Stimulated activated CD4-positive, alpha-beta T cell treated with anti-CD3 and anti-CD28 coated beads, TNF-alpha, amount 100 ng/mL, for 4 hours (primary cell): ENCODE measurements around the gene KIFC3.

ENCODE experiments used
- DNase-seq, 3 experiments: peaks; one replicate each; pipeline ENCODE4 v3.0.0-alpha.2; 2020; ENCODE audit warnings: low read depth in 3 of 3

The KIFC3 gene

DNA sequence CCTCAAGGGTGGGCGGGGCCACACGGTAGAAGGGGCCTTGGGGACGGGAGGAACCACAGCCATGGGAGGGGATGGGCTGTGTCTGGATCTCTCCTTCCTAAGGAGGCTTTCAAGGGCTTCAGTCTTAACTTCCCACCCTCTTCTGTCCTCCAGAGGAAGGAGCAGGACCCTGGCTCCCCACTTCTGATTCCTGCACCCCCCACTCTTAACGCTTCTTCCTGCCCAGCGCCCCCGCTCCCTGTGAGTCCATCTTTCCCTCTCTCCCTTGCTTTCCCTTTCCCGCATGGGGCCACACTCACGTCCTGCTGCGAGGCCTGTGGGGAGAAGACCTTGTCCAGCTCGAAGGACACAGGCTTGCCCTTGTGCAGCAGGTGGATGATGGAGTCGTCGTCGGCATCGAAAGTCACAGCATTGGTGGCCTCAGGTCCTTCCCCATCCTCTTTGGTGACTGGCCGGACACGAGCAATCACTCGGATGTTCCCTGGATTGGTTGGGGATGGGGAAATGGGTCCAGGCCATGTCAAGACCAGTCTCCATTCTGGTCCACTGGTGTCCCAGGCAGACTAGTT lies 37.0 kb downstream of the KIFC3 start:
- no peak for DNase-seq

DNA sequence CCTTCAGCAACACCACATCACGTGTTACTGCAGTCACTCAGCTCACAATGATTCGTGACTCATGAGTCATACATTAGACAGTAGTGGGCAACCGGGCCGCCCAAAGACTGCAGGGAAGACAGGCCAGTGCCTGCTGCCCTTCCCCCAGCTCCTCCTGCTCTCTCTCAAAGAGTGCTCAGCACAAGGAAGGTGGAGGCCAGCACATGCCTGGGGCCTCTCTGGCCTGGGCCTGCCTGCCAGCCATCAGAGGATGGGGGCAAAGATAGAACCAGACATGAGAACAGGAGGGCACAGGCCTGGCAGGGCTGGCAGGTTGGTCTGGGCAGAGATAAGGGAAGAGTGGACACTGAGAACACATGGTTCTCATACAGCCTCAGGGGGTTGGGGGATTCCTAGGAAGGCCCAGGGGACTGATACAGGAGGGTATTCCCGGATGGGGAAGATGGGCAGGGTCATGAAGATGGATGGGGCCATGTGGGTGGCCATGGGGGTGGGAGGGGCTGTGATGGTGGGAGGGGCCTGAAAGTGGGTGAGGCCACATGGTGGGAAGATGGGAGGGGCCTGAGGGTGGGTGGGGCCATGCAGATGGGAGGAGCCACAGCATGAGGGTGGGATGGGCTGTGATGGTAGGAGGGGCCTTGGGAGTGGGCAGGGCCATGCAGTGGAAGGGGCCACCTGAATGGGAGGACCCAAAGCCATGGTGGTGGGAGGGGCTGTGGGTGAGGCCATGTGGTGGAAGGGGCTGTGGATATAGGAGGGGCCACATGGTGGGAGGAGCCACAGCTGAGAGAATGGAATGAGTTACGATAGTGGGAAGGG lies 37.7 kb downstream of the KIFC3 start:
- DNase-seq = no peak

DNA sequence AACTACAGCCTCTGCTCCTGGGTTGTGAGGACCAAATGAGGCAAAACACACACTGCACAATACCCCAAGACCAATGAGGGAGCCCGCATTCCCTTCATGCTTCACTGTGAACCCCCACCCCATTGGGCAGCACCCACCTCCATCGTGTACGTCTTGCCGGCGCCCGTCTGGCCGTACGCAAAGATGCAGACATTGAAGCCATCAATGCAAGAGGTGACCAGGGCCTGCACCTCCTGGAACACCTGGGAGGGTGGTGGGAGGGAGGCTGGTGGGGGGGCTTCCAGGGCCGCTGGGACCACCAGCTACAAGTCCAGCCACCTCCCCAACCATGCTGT lies 38.3 kb downstream of the KIFC3 start:
- no peak for DNase-seq

DNA sequence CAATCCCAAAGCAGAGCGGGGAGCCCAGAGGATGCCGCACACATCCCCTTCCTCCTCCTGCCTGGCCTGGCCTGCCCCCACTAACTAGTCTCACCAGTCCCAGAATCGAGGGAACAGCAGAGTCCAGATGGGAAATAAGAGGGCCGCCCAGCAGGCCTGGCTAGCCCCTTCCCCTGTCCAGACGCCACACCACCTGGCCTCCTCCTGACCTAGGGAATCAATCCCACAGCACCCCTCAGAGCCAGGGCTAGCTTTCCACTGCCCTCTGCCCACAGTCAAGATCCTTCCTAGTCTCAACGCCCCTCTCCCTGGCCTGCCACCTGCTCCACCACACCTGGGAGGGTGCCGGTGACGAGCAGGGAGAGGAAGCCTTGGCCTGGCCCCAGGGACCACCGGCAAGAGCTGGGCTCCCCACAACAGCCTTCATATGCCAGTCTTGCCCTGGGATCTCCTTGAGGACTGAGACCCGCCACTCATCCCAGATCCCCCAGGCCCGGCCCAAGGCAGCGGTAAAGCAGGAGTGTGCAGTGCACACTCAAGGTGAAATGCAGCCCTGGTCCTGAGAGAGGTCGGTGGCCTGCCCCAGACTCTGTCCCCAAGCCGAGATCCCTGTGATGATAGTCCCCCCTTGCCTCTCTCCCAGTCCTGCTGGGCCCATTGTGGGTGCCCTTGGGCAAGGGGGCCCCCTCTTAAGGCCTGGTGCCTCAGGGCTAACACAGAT lies 38.8 kb downstream of the KIFC3 start:
- no peak for DNase-seq

DNA sequence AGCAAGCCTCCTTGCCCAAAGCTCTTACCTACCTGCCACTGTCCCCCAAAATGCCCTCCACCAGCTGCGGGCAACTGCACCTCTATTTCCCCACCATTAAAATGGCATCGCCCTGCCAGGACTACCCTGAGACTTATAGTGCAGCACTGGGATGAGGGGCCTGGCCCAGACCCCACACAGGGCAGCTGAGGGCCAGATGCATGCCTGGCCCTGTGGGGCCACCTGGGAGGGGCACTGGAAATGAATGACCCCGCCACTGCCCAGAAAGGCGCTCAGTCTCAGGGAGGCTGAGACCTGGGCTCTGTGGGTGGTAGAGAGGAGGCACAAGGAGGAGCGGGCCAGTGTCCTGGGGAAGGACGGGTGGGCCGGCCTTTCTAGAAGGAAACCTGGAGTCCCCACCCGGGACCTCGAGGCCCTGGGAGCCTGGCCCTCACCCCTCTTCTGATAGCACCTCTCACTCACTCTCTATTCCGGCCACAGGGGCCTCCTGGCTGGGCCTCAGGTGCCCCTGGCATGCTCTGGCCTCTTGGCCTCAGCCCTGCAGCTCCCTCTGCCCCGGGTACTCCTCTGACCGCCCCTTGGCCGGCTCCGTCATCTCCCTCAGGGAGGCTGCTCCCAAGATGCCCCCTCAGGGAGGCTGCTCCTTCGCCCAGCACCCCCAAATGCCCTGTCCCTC lies 39.8 kb downstream of the KIFC3 start:
- no peak for DNase-seq

DNA sequence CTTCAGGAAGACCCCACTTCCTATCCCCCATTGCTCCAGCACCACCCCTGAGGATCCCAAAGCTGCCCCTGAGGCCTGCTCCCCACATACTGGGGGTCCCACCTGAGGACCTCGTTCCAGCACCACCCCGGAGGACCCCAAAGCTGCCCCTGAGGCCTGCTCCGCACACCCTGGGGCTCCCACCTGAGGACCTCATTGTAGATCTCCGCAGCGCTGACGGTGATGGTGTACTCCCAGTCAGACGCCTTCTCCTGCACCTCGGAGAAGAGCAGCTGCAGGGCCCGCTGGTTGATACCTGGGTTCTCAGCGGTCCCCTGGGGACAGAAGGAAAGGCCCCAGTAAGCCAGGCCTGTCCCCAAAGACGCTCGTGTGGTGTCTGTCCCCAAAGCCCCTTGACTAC lies 40.3 kb downstream of the KIFC3 start:
- no peak for DNase-seq

DNA sequence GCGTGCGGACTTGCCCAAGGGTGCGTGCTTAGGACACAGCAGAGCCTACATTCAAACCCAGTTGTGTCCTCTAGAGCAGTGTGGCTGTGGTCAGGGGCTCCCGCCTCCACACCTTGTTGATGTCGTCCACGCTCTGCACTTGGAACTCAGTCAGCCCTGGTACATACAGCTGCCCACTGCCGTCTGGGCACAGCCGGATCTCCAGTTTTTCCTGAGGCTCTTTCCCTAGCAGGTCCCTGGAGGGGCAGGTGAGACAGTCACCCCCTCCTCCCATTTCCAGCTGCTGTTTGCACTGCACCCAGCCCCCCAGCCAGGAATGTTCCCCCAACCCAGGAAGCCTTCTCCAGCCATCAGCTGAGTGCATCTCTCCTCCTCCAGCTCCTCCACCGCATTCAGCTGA lies 41.0 kb downstream of the KIFC3 start:
- no peak for DNase-seq

DNA sequence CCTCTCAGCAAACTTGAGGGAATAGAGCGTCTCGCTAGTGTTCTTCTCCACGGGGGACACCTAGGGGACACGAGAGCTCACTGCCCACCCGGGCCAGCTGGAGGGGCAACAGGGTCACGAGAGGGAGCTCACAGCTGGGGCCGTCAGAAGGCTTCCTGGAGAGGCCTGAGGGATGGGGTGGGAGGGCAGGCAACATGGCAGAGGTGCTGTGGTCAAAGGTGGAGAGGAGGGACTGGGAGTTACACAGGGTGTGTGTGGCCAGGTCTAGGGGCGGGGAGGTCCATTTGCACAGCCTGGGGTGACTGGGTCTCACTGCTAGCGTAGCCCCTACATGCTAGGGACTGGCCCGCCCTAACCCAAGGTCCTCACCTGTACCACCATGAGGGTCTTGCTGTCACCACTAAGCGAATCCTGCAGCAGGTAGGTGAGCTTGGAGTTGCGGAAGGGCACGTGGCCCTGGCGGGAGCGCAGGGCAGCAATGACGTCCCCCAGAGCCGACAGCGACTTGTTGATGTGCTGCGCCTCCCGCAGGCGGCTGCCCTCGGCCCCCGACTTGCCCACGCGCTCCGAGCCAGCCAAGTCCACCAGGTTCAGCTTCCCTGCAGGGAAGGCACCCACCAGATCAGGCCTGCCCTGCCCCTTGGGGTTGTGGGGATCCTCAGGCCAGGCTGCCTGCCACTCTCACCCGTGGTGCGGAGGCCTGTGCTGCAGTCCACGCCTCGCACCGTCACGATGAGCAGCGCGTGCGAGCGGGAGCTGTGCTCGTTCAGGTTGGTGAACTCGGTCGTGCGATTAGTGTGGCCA lies 41.7 kb downstream of the KIFC3 start:
- DNase-seq = no peak

DNA sequence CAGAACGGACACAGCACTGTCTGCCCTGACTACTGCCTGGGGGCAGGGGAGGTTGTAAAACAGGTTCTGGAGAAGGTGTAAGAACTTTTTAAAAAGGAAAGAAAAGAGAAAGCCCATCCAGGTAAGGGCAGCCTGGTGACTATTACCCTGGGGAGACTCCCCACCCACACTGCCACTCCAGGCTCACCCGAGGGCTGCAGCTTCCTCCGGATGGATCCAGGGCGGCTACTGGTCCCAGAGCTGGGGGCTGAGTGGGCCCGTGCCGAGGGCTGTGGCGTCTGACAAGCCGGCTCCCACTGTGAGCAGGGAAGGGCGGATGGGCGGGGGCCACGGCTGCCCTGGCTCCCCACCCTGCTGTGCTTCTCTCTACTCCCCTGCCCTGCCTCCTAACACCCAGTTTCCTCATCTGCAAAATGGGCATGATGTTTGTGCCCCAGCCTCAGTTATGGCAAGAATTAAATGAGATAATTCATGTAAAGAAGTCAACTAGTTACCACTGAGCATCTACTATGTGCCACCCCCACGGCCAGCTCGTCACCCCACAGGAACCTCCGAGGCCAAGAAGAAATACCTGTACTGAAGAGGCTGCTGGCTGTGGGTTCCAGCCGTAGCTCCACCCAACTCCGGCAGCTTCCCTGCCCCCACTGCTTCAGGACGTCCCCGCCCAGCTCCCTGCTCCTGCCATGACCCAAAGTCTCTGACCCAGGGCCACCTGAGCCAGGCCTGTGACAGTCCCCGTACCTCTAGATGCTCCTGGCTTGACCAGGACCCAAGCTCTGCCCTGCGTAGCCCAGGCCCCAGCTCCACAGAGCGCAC lies 42.5 kb downstream of the KIFC3 start:
- DNase-seq = no peak

DNA sequence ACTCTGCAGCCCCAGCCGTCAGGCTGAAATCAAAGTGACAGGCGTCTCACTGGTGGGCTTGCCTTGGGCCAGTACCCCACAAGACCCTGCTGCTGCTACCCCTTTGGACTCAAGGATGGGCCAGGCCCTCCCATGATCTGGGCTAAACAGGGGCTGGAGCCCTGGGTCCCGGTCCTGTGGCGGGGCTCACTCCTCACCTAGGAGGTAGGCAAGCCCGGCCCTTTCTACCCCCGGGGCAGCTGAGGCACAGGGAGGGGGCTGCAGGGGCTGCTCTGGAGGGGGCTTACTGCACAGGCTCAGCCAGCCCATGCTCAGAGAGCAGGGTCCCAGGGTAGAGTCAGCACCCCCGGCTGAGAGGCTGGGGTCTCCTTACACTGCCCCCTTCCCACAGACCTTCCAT lies 43.2 kb downstream of the KIFC3 start:
- no peak for DNase-seq

DNA sequence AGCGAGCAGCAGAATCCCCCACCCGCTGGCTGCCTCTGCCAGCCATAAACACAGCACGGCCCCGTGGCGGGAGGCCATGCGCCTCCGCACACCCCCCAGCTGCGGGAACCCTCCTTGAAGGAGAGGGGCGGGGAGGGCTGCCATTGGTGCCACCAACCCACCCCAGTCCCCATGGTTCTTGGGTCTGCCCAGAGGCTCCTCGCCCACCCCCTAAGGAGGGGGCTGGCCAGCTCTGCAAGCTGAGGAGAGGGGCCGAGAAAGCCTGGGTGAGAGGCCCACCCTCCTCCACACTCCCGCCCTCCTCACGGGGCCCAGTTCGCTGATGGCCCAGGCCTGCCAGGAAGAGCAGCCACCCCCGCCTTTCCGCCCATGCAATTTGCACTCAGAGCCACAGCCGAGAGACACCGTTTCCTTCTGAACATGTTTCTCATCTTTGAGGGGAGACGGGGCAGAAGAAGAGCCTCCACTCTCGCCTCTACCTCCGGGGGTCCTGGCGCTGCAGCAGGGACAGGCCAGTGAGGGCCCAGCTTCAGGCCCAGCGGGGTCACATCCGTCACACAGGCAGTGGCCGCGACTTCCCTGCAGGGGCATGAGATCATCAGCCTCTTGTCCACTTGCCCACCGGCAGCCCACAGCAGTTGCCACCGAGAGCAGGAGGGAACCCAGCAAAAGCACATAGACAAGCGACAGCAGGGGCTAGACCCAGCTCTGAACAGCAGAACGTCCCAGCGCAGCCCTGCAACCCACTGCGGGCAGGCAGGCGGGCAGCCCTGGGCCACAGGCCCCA lies 43.8 kb downstream of the KIFC3 start:
- DNase-seq = no peak

DNA sequence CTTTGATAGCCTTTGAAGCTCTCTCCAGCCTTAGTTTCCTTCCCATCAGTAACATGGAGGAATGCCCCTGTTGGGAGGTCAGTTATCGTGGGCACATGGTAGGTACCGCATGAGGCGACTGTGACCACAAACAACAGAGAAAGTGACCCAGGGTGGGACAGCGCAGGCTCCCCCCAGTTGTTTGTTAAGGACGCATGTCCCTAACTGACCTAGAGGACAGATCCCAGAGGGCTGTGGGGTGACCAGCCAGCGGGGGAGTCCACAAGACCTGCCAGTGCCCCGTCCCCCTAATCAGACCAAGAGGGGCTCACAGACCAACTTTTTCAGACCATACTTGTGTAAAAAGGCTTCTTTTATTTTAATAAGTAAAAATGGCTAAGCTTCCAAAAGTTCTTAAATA lies 44.4 kb downstream of the KIFC3 start:
- DNase-seq = no peak

DNA sequence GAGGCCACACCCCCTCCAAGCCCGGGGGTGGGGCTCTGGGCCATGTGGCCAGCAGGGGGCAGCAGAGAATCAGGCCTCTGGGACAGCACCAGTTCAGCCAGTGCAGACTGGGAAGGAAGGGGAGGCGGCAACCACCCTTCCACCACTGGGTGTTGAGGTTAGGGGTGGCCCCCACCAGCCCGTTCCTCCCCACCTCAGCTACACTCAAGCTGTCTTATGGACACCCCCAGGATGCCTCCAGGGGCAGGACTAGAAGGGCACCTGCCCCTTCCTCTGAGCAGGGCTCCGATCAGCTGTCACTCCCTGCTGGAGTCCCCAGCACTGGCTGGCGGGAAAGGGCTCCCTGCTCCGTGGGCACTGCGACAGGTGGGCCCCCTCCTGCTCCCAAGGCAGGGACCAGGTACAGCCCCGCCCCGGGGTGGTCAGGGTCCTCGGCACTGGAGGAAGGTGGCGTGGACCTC lies 44.9 kb downstream of the KIFC3 start:
- peak; percentile 75 to 84 (median 82) for DNase-seq

DNA sequence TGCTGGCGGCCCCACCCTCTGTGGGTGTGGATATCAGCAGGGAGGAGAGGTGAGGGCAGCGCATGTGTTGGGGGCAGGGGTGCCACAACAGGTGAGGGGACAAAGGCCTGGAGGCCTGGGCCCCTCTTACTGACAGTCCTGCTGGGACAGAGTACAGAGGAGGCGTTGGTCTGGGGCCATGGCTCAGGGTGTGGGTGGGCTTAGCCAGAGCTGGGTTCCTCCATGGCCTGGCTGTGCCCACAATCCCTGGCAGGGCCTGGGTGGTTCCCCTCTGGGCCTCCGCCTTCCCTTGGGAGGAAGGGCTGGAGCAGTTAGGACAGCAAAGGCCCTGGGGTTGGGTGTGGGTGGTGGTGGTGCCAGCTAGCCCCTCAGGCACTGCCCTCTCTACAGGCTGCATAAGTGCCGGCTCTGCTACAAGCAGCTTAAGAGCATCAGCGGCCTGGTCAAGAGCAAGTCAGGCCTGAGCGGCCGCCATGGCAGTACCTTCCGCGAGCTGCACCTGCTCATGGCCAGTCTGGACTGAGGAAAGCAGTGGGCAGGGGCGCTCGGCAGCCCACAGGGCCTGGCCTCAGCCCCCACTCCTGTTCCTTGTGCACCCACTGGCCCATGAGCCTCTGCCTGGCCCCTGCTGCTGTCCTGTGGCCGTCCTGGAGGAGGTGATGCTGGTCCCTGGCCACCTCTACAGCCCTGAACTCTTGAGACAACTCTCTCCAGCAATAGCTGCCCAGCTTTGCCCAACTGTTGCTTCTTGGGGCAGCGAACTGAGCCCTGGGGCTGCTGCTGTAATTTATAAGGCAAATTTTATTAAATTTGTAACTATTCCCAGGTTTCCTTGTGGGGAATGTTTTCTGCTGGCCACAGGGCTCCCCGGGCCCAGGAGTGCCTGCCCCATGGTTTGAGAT lies 45.6 kb downstream of the KIFC3 start:
- no peak for DNase-seq

DNA sequence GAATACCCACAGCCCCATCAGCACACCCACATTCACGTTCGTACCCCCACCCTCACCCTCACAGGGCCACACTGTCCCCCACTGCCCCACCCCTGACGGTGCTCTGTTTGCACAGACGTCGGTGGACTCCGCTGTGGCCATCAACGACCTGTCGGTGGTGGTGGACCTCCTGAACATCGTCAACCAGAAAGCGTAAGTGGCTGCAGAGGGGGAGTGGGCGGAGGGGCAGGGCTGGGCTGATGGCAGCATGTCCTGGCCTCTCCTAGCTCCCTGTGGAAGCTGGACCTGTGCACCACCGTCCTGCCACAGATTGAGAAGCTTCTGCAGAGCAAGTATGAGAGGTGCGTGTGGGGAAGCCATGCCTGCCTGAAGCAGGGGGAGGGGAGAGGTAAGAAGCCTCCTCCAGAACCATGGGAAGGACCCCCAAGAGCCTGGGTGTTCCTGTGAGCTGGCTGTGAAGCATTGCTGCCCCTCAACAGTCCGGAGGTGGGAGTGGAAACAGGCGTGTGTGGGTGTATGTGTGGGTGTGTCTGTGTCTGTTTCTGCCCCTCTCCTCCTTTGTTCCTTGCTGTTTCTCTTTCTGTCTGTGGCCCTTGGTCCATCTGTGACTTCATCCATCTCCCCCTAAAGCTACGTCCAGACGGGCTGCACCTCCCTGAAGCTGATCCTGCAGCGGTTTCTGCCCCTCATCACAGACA lies 46.4 kb downstream of the KIFC3 start:
- DNase-seq = no peak

DNA sequence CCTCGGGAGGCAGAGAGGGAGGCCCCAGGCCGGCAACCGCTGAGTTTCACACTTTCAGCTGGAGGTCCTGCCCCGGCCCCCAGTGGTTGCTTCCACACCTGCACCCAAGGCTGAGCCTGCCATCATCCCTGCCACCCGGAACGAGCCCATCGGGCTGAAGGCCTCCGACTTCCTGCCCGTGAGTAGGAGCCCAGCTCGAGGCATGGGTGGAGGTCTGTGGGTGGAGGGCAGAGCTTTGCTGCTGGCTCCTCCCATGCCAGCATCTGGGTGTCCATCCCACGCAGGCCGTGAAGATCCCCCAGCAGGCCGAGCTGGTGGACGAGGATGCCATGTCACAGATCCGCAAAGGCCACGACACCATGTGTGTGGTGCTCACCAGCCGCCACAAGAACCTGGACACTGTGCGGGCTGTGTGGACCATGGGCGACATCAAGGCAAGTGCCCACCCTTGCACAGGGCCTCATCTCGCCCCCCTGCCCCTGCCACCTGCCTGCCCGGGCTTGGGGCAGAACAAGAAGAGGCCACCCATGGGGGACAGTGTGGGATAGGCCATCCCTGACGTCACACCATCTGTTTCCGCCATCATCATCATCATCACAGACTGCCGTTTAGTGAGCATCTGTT lies 47.1 kb downstream of the KIFC3 start:
- DNase-seq = no peak

DNA sequence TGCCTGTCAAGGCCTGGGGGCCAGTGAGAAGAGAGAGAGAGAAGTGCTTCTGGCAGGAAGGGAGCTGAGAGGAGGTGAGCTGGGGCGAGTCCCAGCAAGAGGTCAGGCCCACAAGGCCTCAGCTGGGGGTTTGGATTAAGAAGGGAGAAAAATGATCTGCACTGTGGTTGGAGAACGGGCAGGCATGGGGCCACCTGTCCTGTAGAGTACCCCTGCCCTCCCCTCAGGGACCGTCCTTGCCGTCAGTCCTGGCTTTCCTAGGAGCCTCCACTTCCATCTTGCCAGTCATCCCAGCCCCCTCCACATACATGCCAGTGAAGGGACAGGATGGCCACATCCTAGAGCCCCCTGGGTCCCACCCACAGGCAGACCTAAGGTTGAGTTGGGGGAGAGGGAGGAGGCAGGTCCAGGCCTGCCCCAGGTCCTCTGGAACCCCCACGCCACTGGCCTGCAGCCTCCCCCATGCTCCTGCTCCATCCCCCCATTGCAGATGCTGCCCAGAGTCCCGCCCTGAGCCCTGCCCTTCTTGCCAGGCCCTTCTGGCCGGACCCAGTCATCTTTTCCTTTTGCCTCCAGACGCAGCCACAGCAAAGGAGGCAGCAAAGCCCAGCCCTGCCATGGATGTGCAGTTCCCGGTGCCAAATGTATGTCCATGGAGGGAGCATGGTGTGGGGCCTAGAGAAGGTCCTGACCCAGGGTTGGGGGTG lies 47.8 kb downstream of the KIFC3 start:
- no peak for DNase-seq
